Esophagus (tissue), 2 donors: ENCODE results near the gene CALN1. TPM values are rescaled to one million over a fixed set of nuclear protein-coding genes. Genes with fewer than 3 reads are reported as not detected.

Source experiments
- H3K27ac ChIP-seq, 2 donors: one replicate each; pipeline ENCODE4 v1.5.1; 2013; ENCODE audit warnings: low read depth in 2 of 2, mild to moderate bottlenecking in 2 of 2, inconsistent platforms in 1 of 2, low read length in 1 of 2, moderate library complexity in 1 of 2
- H3K27me3 ChIP-seq, 2 donors: one replicate each; pipeline ENCODE4 v1.6.1; 2013; ENCODE audit warnings: low read length in 2 of 2, control low read depth in 1 of 2, mild to moderate bottlenecking in 1 of 2; ENCODE audit not compliant: insufficient read depth in 2 of 2, control insufficient read depth in 1 of 2
- H3K36me3 ChIP-seq, 2 donors: one replicate each; pipeline ENCODE4 v1.6.1; 2013; ENCODE audit warnings: low read length in 1 of 2; ENCODE audit not compliant: control insufficient read depth in 2 of 2, insufficient read depth in 2 of 2
- H3K4me1 ChIP-seq, 2 donors: one replicate each; pipeline ENCODE4 v1.6.1; 2013; ENCODE audit warnings: low read length in 1 of 2; ENCODE audit not compliant: control insufficient read depth in 2 of 2, insufficient read depth in 2 of 2
- H3K4me3 ChIP-seq, 2 donors: one replicate each; pipeline ENCODE4 v1.5.1; 2013; ENCODE audit warnings: low read length in 2 of 2, mild to moderate bottlenecking in 2 of 2, low read depth in 1 of 2, moderate library complexity in 1 of 2
- H3K9me3 ChIP-seq, 2 donors: one replicate each; pipeline ENCODE4 v1.6.1; 2013; ENCODE audit warnings: mild to moderate bottlenecking in 2 of 2, low read depth in 1 of 2, low read length in 1 of 2, moderate library complexity in 1 of 2; ENCODE audit not compliant: control insufficient read depth in 2 of 2, insufficient read depth in 1 of 2
- WGBS, 2 donors: extraction: QIAGEN DNeasy Blood & Tissue Kit; methylation state at CpG; one replicate each; pipeline ENCODE4 v1.1.7; 2013; 5-methylcytosine and 5-hydroxymethylcytosine counted together
- polyA plus RNA-seq, 2 donors: library from polyadenylated mRNA; stranded (reverse); fragments of 200-250 nt; gene quantifications; one replicate each; pipeline ENCODE4 v1.2.3, GENCODE V29; 2013
- donor health status: healthy with polysubstance abuse.
- donor health status: Bipolar disorder and iron deficiency.

The CALN1 gene
- polyA plus RNA-seq, 2 donors = 0.01 to 0.12 TPM

DNA sequence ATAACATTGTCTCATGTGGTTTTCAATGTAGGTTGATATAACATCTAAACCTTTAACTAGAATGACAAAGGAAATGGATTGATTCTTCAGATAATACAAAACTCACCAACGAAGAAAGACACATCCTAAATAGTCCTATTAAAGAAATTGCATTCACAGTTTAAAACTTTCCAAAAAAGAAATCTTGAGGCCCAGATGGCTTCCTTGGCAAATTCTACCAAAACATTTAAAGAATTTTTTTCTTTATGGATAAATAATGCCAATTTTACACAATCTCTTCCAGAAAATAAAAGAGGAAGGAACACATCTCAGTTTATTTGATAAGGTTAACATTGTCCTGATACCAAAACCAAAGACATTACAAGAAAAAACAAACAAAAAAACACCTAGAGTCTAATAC lies 349.5 kb downstream of the CALN1 start:
- H3K4me1 ChIP-seq = no peaks in the 10 kb centered on the region
- no peaks in the 10 kb centered on the region for H3K36me3 ChIP-seq
- H3K4me3 ChIP-seq = no peak overlapping the region
- peaks cover 0 to 3% of the 10 kb centered on the region in 2 donors for H3K9me3 ChIP-seq
- no peaks in the 10 kb centered on the region for H3K27me3 ChIP-seq
- H3K27ac ChIP-seq = no peak overlapping the region
- 76 to 92% methylated on average over 1 of the region's 1 CpG for WGBS, 2 donors

DNA sequence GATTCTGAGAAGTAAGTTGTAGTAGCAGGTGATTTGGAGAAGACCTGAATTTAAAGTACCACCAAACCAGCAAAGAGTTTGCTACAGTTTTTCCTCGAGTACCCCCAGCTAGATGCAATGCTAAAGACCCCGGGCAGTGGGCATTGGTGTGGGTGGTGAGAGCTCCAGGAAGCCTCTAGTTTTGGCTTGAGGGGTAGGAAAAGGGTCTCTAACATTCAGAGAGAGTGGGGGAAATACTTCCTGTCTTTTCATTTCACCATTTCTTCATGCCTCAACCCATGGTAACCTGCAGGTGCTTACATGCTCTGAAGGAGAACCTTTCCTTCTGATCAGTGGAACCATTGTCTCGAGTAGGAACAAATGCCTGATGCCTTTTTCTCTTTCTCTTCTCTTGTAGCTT lies 352.2 kb downstream of the CALN1 start:
- H3K27ac ChIP-seq = no peak overlapping the region
- H3K4me1 ChIP-seq = no peaks in the 10 kb centered on the region
- H3K9me3 ChIP-seq = peaks cover 0 to 3% of the 10 kb centered on the region in 2 donors
- no peak overlapping the region for H3K4me3 ChIP-seq
- no peaks in the 10 kb centered on the region for H3K36me3 ChIP-seq
- WGBS, 2 donors = 72 to 82% methylated on average over 3 of the region's 3 CpGs
- H3K27me3 ChIP-seq = no peaks in the 10 kb centered on the region

DNA sequence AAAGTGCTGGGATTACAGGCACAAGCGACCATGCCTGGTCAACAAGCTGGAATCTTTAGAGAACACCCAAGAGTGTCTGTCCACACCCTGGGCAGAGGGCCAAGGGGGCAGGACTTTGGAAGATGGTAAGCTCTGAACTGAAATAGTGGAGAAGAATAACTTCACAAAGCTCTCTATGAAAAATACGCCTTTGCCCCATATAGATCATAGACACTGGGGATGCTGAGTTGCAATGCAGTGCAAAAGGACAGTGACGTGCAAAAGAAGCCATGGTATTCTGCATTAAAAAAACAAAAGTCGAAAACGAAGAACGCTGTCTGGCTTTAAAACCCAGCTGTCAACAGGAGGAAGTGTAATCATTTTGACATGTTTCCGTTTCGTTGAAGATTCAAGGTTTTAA lies 353.6 kb downstream of the CALN1 start:
- 42 to 55% methylated on average over 8 of the region's 8 CpGs for WGBS, 2 donors
- Histone ChIP-seq H3K36me3 (no peaks in the 10 kb centered on the region), H3K27ac (no peak overlapping the region), H3K4me1 (no peaks in the 10 kb centered on the region), H3K27me3 (no peaks in the 10 kb centered on the region), H3K9me3 (peaks cover 0 to 3% of the 10 kb centered on the region in 2 donors), H3K4me3 (no peak overlapping the region)

- H3K4me3 ChIP-seq = no peak overlapping the region
- H3K27ac ChIP-seq = no peak overlapping the region
- H3K9me3 ChIP-seq = peaks cover 0 to 3% of the 10 kb centered on the region in 2 donors
- no peaks in the 10 kb centered on the region for H3K27me3 ChIP-seq
- no peaks in the 10 kb centered on the region for H3K36me3 ChIP-seq
- H3K4me1 ChIP-seq = no peaks in the 10 kb centered on the region
- 46 to 51% methylated on average over 11 of the region's 11 CpGs for WGBS, 2 donors
Observed at GRCh38 chr7:72057796-72058195, 354.3 kb downstream of the CALN1 start.

DNA sequence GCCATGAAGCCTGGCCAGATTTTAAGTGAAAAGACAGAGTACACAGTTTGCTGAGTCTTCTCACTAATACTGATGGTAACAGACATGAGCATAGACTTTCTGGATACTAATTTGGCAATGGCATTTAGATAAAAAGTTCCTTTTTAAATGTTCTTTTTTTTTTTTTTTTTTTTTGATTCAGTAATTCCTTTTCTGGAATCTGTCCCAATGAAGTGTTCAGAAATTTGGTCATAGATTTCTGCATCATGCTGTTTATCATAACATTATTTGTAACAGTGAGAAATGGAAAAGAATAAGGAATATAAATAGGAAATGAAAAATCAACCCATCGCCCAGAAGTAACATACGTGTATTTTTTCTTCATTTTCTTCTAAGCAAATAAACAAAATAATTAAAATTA lies 354.9 kb downstream of the CALN1 start:
- Histone ChIP-seq H3K9me3 (peaks cover 0 to 3% of the 10 kb centered on the region in 2 donors), H3K27me3 (no peaks in the 10 kb centered on the region), H3K36me3 (no peaks in the 10 kb centered on the region), H3K27ac (no peak overlapping the region), H3K4me1 (no peaks in the 10 kb centered on the region), H3K4me3 (no peak overlapping the region)
- WGBS, 2 donors = 89 to 91% methylated on average over 2 of the region's 2 CpGs

DNA sequence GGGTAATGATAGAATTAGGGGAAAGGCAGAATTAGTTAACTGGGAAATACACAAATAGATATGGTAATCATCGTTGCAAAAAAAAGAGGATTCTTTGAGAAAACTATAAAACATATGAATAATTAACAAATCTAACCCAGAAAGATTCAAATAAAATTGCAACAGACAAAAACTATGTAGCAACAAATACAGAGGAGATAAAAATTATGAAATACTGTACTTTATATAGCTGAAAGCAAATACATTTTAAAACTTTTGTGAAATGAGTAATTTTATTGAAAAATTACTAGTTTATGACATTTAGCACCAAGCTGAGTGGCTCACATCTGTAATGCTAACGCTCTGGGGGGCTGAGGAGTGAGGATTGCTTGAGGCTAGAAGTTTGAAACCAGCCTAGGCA lies 356.7 kb downstream of the CALN1 start:
- H3K27me3 ChIP-seq = no peaks in the 10 kb centered on the region
- no peak overlapping the region for H3K4me3 ChIP-seq
- WGBS, 2 donors = 76 to 83% methylated on average over 2 of the region's 2 CpGs
- peaks cover 0 to under 1% of the 10 kb centered on the region in 2 donors for H3K9me3 ChIP-seq
- no peak overlapping the region for H3K27ac ChIP-seq
- H3K36me3 ChIP-seq = no peaks in the 10 kb centered on the region
- no peaks in the 10 kb centered on the region for H3K4me1 ChIP-seq

GRCh38 chr7:72053292-72053691 lies 358.8 kb downstream of the CALN1 start:
- Histone ChIP-seq H3K9me3 (no peaks in the 10 kb centered on the region), H3K27me3 (no peaks in the 10 kb centered on the region), H3K4me1 (no peaks in the 10 kb centered on the region), H3K4me3 (no peak overlapping the region), H3K27ac (no peak overlapping the region), H3K36me3 (no peaks in the 10 kb centered on the region)
- 79 to 89% methylated on average over 4 of the region's 4 CpGs for WGBS, 2 donors

- Histone ChIP-seq H3K4me3 (no peak overlapping the region), H3K9me3 (no peaks in the 10 kb centered on the region), H3K4me1 (no peaks in the 10 kb centered on the region), H3K27me3 (no peaks in the 10 kb centered on the region), H3K27ac (no peak overlapping the region), H3K36me3 (no peaks in the 10 kb centered on the region)
Observed at GRCh38 chr7:72048420-72048819, 363.7 kb downstream of the CALN1 start.

- Histone ChIP-seq H3K4me3 (no peak overlapping the region), H3K36me3 (no peaks in the 10 kb centered on the region), H3K27me3 (no peaks in the 10 kb centered on the region), H3K9me3 (peaks cover 0 to 2% of the 10 kb centered on the region in 2 donors), H3K27ac (no peak overlapping the region), H3K4me1 (no peaks in the 10 kb centered on the region)
- WGBS, 2 donors = 52 to 63% methylated on average over 3 of the region's 3 CpGs
Observed at GRCh38 chr7:72042855-72043254, 369.3 kb downstream of the CALN1 start.

DNA sequence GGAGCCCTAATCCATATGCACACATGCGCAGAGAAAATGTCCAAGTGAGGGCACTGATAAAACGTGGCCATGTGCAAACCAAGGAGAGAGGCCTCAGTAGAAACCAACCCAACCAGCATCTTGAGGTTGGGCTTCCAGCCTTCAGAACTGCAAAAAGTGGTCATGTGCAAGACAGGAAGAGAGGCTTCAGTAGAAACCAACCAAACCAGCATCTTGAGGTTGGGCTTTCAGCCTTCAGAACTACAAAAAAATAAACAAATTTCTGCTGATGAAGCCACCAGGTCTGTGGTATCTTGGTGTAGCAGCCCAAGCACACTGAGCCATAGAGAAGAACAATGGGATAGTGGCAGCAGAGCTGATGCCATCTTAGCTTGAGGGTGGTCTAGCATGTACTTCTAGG lies 371.5 kb downstream of the CALN1 start:
- Histone ChIP-seq H3K9me3 (peaks cover 0 to 2% of the 10 kb centered on the region in 2 donors), H3K4me3 (no peak overlapping the region), H3K4me1 (no peaks in the 10 kb centered on the region), H3K27ac (no peak overlapping the region), H3K36me3 (no peaks in the 10 kb centered on the region), H3K27me3 (no peaks in the 10 kb centered on the region)
- WGBS, 2 donors = 70 to 85% methylated on average over 2 of the region's 2 CpGs
